ENCODE data around the gene PHYKPL. TPM values are rescaled to one million over a fixed set of nuclear protein-coding genes. Genes with fewer than 3 reads are reported as not detected.
A peak's percentile ranks its signal among the peaks of the same experiment; 100 is the strongest.

PHYKPL gene
- total and polyA plus RNA-seq, 2 of the 13 experiments (the other 11 are each of a cell fraction or from before 2014, with no cell fraction given): 18.0 to 78.6 TPM

DNA sequence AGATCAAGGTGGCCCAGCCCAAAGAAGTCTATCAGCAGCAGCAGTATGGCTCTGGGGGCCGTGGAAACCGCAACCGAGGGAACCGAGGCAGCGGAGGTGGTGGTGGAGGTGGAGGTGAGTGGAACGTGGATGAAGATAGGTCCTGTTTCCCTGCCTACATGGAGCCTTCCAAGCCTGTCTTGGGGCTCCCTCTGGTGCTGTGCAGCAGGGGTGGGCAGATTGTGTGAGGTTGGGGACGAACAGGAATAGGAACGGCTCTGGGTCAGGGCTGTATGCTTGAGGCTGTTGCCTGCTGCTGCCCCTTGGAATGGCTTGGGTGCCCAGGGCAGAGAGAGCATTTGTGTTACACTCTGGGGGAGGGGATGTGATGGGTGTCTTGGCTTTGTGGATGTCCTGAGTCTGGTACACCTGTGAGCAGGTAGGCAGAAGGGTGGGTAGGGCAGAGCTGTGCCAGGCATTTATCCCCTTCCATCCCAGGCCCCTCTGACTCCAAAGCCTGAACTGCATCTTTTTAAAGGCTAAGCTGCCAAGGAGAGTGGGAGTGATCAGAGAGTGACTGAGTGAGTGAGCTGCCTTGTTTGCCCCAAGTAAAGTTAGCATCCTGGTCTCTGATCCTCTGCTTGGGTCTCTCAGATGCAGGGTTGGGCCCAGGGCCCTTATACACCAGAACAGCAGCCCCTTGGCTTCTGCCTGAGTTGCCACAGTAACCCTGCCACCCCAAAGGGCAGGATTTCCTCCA, 23.1 kb downstream of the PHYKPL start:
- TF ChIP-seq RBM22 (optimal IDR thresholded peaks at IDR 0.05; ENCODE audit: low read length) (peak; percentile 46), POLR2G (IDR thresholded peaks at IDR 0.05; ENCODE audit: low read depth, low read length) (0 out of 2 replicates have a peak, but pooled peaks have one; percentile 35), POLR2A (IDR thresholded peaks at IDR 0.05; ENCODE audit: insufficient read depth in 1 of 2, low read depth in 2 of 2, low read length in 2 of 2) (peak in 1 of 2 experiments; percentile 41; a peak in 1 of 4 replicates), POLR2AphosphoS5 (IDR thresholded peaks at IDR 0.05; ENCODE audit: low read depth, low read length) (0 out of 2 replicates have a peak, but pooled peaks have one; percentile 22), ZSCAN25 (CRISPR knock-in tag; IDR thresholded peaks at IDR 0.05) (no peak)
- ChIA-PET POLR2A (interaction anchor here (1.6 kb wide), 1 partner anchor 21 kb away, joined by 5 read pairs; no protein-coding TSS in a partner anchor), CTCF (ENCODE audit: low intra/inter-chr PET ratio, low total read pairs) (no interaction called here)
- Histone ChIP-seq H3K27me3 (ENCODE audit: control insufficient read depth in 1 of 2, insufficient read depth in 2 of 2, low read length in 2 of 2) (no peaks in the 10 kb centered on the region; a peak in 1 of 5 replicates), H3K4me3 (replicated peaks in 1 of 3; ENCODE audit: insufficient read depth in 1 of 3, low read depth in 2 of 3, low read length in 3 of 3) (no peak overlapping the region), H3K79me2 (ENCODE audit: insufficient read depth, low read length) (peaks cover 33% of the 10 kb centered on the region), H3K9me3 (ENCODE audit: low read length) (no peaks in the 10 kb centered on the region), H3K27ac (ENCODE audit: extremely low read length, insufficient read depth, low read length) (no peak overlapping the region), H3K4me1 (ENCODE audit: insufficient read depth, low read length) (peaks cover 48% of the 10 kb centered on the region), H3K4me2 (ENCODE audit: low read depth, low read length) (no peak overlapping the region), H4K20me1 (ENCODE audit: insufficient read depth, low read length) (peaks cover 39% of the 10 kb centered on the region), H3K9ac (ENCODE audit: insufficient read depth, low read depth, low read length) (no peak overlapping the region), H3K36me3 (replicated peaks in 1 of 2; ENCODE audit: control insufficient read depth in 1 of 2, insufficient read depth in 2 of 2, low read length in 2 of 2) (peaks cover 20 to 85% of the 10 kb centered on the region in 2 experiments), H2AFZ (ENCODE audit: low read length) (no peak overlapping the region)
- in situ Hi-C loops (cut with HindIII; ENCODE audit: extremely low pct_ligation_motif_present, low pct_unique_long_range_greater_than_20kb) (no loop called here), intact Hi-C loops (cut with micrococcal nuclease; ENCODE audit: unreplicated experiment) (no loop called here)
- no TSS peak for BruUV-seq (replicated peaks)
- ATAC-seq: no peak
- WGBS (ENCODE audit: low lambda C conversion rate): 96% methylated on average over 6 of the region's 8 CpGs
- no peak for FAIRE-seq
- DNase-seq (ENCODE audit: low spot score): no peak

DNA sequence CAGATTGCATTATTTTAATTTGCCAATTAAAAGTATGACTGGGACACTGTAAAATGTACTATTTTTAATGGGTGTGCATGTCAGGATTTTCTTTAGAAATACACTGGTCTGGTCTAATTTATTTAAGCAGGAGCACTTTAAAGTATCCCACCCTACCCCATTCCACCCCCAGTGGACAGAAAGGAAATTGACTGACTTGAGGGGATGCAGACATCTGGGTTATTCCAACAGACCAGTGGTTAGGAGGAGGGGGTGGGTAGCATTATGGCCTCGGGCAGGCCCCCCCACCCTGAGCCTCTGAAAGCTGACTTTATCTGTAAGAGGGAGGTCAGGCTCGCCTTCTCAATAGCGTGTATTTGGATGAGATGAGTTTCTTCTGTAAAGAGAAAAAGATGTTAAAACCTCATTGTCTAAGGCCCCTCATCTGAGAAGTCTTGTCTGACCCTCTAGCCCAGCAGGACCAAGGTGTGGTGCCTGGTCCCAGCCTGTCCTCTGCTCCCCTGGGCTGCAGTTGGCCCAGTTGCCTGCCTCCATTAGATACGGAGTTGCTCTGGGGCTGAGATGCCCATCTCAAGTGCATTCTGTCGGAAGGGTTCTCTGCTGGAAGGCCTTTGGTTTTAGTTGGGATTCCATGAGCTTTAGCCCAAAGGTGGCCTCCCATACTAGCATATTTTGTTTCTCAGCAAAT, 23.9 kb downstream of the PHYKPL start:
- DNase-seq (ENCODE audit: low spot score) (no peak), FAIRE-seq (no peak), ATAC-seq (no peak)
- no peak overlapping the region for H3K4me3 ChIP-seq (replicated peaks in 1 of 3; ENCODE audit: insufficient read depth in 1 of 3, low read depth in 2 of 3, low read length in 3 of 3)
- POLR2A ChIA-PET: no interaction called here
- H4K20me1 ChIP-seq (ENCODE audit: insufficient read depth, low read length): peaks cover 39% of the 10 kb centered on the region
- no peak overlapping the region for H3K27ac ChIP-seq (ENCODE audit: extremely low read length, insufficient read depth, low read length)
- H3K4me2 ChIP-seq (ENCODE audit: low read depth, low read length): no peak overlapping the region
- H3K9me3 ChIP-seq (ENCODE audit: low read length): no peaks in the 10 kb centered on the region
- peaks cover 42% of the 10 kb centered on the region for H3K4me1 ChIP-seq (ENCODE audit: insufficient read depth, low read length)
- no peak overlapping the region for H2AFZ ChIP-seq (ENCODE audit: low read length)
- in situ Hi-C loops (cut with HindIII; ENCODE audit: extremely low pct_ligation_motif_present, low pct_unique_long_range_greater_than_20kb): no loop called here
- no TSS peak for BruUV-seq (replicated peaks)
- no peak overlapping the region for H3K9ac ChIP-seq (ENCODE audit: insufficient read depth, low read depth, low read length)
- H3K27me3 ChIP-seq (ENCODE audit: control insufficient read depth in 1 of 2, insufficient read depth in 2 of 2, low read length in 2 of 2): no peaks in the 10 kb centered on the region; a peak in 1 of 5 replicates
- H3K79me2 ChIP-seq (ENCODE audit: insufficient read depth, low read length): peaks cover 35% of the 10 kb centered on the region
- H3K36me3 ChIP-seq (replicated peaks in 1 of 2; ENCODE audit: control insufficient read depth in 1 of 2, insufficient read depth in 2 of 2, low read length in 2 of 2): peaks cover 19 to 77% of the 10 kb centered on the region in 2 experiments
- CTCF ChIA-PET (ENCODE audit: low intra/inter-chr PET ratio, low total read pairs): no interaction called here
- intact Hi-C loops (cut with micrococcal nuclease; ENCODE audit: unreplicated experiment): no loop called here
- TF ChIP-seq, protein P1, sequence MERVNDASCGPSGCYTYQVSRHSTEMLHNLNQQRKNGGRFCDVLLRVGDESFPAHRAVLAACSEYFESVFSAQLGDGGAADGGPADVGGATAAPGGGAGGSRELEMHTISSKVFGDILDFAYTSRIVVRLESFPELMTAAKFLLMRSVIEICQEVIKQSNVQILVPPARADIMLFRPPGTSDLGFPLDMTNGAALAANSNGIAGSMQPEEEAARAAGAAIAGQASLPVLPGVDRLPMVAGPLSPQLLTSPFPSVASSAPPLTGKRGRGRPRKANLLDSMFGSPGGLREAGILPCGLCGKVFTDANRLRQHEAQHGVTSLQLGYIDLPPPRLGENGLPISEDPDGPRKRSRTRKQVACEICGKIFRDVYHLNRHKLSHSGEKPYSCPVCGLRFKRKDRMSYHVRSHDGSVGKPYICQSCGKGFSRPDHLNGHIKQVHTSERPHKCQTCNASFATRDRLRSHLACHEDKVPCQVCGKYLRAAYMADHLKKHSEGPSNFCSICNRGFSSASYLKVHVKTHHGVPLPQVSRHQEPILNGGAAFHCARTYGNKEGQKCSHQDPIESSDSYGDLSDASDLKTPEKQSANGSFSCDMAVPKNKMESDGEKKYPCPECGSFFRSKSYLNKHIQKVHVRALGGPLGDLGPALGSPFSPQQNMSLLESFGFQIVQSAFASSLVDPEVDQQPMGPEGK (CRISPR knock-in tag; IDR thresholded peaks at IDR 0.05): 0 out of 2 replicates have a peak, but pooled peaks have one; percentile 25
- TF ChIP-seq AGO2 (optimal IDR thresholded peaks at IDR 0.05; ENCODE audit: low read depth, low read length): peak; percentile 30
- 0 out of 2 replicates have a peak, but pooled peaks have one; percentile 12 for TF ChIP-seq POLR2G (IDR thresholded peaks at IDR 0.05; ENCODE audit: low read depth, low read length)
- TF ChIP-seq, protein P2, sequence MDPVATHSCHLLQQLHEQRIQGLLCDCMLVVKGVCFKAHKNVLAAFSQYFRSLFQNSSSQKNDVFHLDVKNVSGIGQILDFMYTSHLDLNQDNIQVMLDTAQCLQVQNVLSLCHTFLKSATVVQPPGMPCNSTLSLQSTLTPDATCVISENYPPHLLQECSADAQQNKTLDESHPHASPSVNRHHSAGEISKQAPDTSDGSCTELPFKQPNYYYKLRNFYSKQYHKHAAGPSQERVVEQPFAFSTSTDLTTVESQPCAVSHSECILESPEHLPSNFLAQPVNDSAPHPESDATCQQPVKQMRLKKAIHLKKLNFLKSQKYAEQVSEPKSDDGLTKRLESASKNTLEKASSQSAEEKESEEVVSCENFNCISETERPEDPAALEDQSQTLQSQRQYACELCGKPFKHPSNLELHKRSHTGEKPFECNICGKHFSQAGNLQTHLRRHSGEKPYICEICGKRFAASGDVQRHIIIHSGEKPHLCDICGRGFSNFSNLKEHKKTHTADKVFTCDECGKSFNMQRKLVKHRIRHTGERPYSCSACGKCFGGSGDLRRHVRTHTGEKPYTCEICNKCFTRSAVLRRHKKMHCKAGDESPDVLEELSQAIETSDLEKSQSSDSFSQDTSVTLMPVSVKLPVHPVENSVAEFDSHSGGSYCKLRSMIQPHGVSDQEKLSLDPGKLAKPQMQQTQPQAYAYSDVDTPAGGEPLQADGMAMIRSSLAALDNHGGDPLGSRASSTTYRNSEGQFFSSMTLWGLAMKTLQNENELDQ (CRISPR knock-in tag; IDR thresholded peaks at IDR 0.05; ENCODE audit: borderline replicate concordance): no peak
- TF ChIP-seq, protein P3, sequence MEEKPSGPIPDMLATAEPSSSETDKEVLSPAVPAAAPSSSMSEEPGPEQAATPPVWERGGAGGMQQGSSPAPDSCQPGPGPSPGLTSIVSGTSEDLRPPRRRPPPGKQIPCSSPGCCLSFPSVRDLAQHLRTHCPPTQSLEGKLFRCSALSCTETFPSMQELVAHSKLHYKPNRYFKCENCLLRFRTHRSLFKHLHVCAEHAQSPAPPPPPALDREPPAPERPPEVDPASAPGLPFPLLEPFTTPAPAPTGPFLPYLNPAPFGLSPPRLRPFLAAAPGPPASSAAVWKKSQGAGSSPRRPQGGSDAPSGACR (CRISPR knock-in tag; IDR thresholded peaks at IDR 0.05): no peak
- peak; percentile 16 for TF ChIP-seq RBM22 (optimal IDR thresholded peaks at IDR 0.05; ENCODE audit: low read length)
- WGBS (ENCODE audit: low lambda C conversion rate): 95% methylated on average over 3 of the region's 5 CpGs
